ENCODE measurements around the gene TEKT1. TPM values are rescaled to one million over a fixed set of nuclear protein-coding genes. Genes with fewer than 3 reads are reported as not detected.
"Not testable (repeated sequence)": the region's sequence is repeated elsewhere in the genome, so short reads cannot be mapped to it uniquely, and the experiment has no call there.

TEKT1 gene
- total and polyA plus RNA-seq, 3 experiments from 2014 or later, result not detected

GRCh38 chr17:6843241-6843880 is 11.8 kb upstream of the TEKT1 start:
- ChIA-PET CTCF (interaction anchor here (0.8 to 3.0 kb wide), 16 partner anchors 8 to 867 kb away, joined by 3 to 16 read pairs (median 3); partner anchors contain the start of genes SLC16A13 and TEKT1), POLR2A (no interaction called here)
- Histone ChIP-seq H3K36me3 (ENCODE audit: insufficient read depth, low read length) (no peaks in the 10 kb centered on the region), H3K4me3 (ENCODE audit: low read length) (no peak overlapping the region), H3K9me3 (ENCODE audit: low read length) (no peaks in the 10 kb centered on the region), H3K27ac (ENCODE audit: low read depth, low read length) (no peak overlapping the region), H3K4me1 (ENCODE audit: insufficient read depth, low read length) (no peaks in the 10 kb centered on the region), H3K27me3 (ENCODE audit: insufficient read depth, low read length, poor library complexity, severe bottlenecking) (no peaks in the 10 kb centered on the region)
- Mint-ChIP-seq H3K9me3 (no peaks in the 10 kb centered on the region), H3K4me3 (no peak overlapping the region), H3K27me3 (peaks cover 30 to 61% of the 10 kb centered on the region in 2 donors), H3K4me1 (peaks cover 0 to 11% (median 3%) of the 10 kb centered on the region in 3 donors), H3K36me3 (no peaks in the 10 kb centered on the region), H3K27ac (no peak overlapping the region)
- DNase-seq, result peak in 2 of 5 donors; percentile 19 to 22

DNA sequence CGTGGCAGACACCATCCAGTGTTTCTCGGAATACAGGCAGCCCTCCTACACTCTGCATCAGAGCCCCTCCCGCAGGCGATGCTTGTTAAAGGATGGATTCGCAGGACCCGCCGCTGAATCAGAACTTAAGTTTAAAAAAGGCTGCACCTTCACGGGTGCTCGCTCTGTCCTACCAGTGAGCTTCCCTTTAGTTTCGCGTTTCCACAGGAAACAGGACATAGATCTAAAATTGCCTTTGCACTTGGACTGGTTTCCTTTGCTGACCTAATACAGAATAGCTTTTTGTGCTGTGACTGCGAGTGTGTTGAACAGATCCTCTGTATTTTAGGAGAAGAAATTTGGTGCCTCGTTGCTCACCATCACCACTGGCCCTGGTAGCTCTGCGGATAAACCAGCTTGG is 10.2 kb upstream of the TEKT1 start:
- H3K4me1 ChIP-seq (ENCODE audit: insufficient read depth, low read length); H3K27me3 ChIP-seq (ENCODE audit: insufficient read depth, low read length, poor library complexity, severe bottlenecking); H3K27ac Mint-ChIP-seq; H3K9me3 ChIP-seq (ENCODE audit: low read length); H3K9me3 Mint-ChIP-seq; POLR2A ChIA-PET; H3K36me3 Mint-ChIP-seq; H3K4me3 ChIP-seq (ENCODE audit: low read length); H3K4me3 Mint-ChIP-seq; H3K36me3 ChIP-seq (ENCODE audit: insufficient read depth, low read length); H3K27ac ChIP-seq (ENCODE audit: low read depth, low read length); DNase-seq: not testable (repeated sequence)
- H3K4me1 Mint-ChIP-seq, result peaks cover 0 to 11% (median 3%) of the 10 kb centered on the region in 3 donors
- H3K27me3 Mint-ChIP-seq, result peaks cover 33 to 63% of the 10 kb centered on the region in 2 donors
- CTCF ChIA-PET, result interaction anchor here (2.3 to 3.0 kb wide), 2 partner anchors 10 to 163 kb away, joined by 10 to 16 read pairs; partner anchors contain the start of gene TEKT1

GRCh38 chr17:6830383-6830986 is 1.0 kb downstream of the TEKT1 start:
- DNase-seq, result no peak
- Mint-ChIP-seq H3K4me1 (peaks cover 10 to 17% (median 17%) of the 10 kb centered on the region in 3 donors), H3K27ac (peak overlapping the region in 5 of 8 donors; percentile 16 to 94 (median 48)), H3K36me3 (no peaks in the 10 kb centered on the region), H3K9me3 (no peaks in the 10 kb centered on the region), H3K4me3 (no peak overlapping the region), H3K27me3 (peaks cover 47 to 69% of the 10 kb centered on the region in 2 donors)
- ChIA-PET CTCF (interaction anchor here (2.5 kb wide), 1 partner anchor 13 kb away, joined by 16 read pairs; no protein-coding TSS in a partner anchor), POLR2A (no interaction called here)
- H3K4me3 ChIP-seq (ENCODE audit: low read length), result no peak overlapping the region
- H3K9me3 ChIP-seq (ENCODE audit: low read length), result no peaks in the 10 kb centered on the region
- no peaks in the 10 kb centered on the region for H3K36me3 ChIP-seq (ENCODE audit: insufficient read depth, low read length)
- peaks cover 33% of the 10 kb centered on the region for H3K27me3 ChIP-seq (ENCODE audit: insufficient read depth, low read length, poor library complexity, severe bottlenecking)
- no peak overlapping the region for H3K27ac ChIP-seq (ENCODE audit: low read depth, low read length)
- H3K4me1 ChIP-seq (ENCODE audit: insufficient read depth, low read length), result peaks cover 8% of the 10 kb centered on the region

DNA sequence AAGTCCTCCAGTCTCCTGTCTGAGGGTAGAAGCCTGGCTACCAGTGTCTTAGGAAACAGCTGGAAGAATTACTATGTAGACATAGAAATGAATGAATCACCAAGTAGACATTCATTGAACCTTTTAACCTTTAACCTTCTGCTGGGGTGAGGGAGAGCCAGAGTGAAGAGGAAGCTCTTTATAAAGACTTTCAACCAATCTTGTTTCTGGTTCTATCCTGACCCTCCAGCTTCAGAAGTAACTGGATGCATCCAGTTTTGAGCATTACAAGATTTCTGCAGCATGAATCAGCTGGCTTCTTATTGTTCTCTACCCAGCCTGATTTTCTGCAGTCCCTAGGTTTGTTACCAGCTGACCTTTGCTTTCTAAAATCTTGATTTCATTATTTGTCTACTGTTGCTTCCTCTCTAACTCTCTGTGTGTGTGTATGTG is 8.5 kb downstream of the TEKT1 start:
- Histone ChIP-seq H3K4me3 (ENCODE audit: low read length) (no peak overlapping the region), H3K27me3 (ENCODE audit: insufficient read depth, low read length, poor library complexity, severe bottlenecking) (no peaks in the 10 kb centered on the region), H3K27ac (ENCODE audit: low read depth, low read length) (no peak overlapping the region), H3K36me3 (ENCODE audit: insufficient read depth, low read length) (no peaks in the 10 kb centered on the region), H3K4me1 (ENCODE audit: insufficient read depth, low read length) (no peaks in the 10 kb centered on the region), H3K9me3 (ENCODE audit: low read length) (no peaks in the 10 kb centered on the region)
- POLR2A ChIA-PET, result no interaction called here
- Mint-ChIP-seq H3K27me3 (peaks cover 13 to 31% of the 10 kb centered on the region in 2 donors), H3K9me3 (no peaks in the 10 kb centered on the region), H3K4me3 (no peak overlapping the region), H3K36me3 (peaks cover 0 to 2% (median 0%) of the 10 kb centered on the region in 3 donors), H3K4me1 (no peaks in the 10 kb centered on the region), H3K27ac (no peak overlapping the region)
- DNase-seq, result no peak
- CTCF ChIA-PET, result interaction anchor here (1.0 kb wide), 1 partner anchor 20 kb away, joined by 5 read pairs; no protein-coding TSS in a partner anchor

- Mint-ChIP-seq H3K27me3 (peaks cover 8 to 31% of the 10 kb centered on the region in 2 donors), H3K4me1 (no peaks in the 10 kb centered on the region), H3K4me3 (no peak overlapping the region), H3K27ac (no peak overlapping the region), H3K36me3 (peaks cover 0 to 2% (median 0%) of the 10 kb centered on the region in 3 donors), H3K9me3 (peaks cover 0 to 3% (median 0%) of the 10 kb centered on the region in 5 donors)
- no peak overlapping the region for H3K27ac ChIP-seq (ENCODE audit: low read depth, low read length)
- H3K27me3 ChIP-seq (ENCODE audit: insufficient read depth, low read length, poor library complexity, severe bottlenecking), result no peaks in the 10 kb centered on the region
- H3K9me3 ChIP-seq (ENCODE audit: low read length), result no peaks in the 10 kb centered on the region
- H3K4me1 ChIP-seq (ENCODE audit: insufficient read depth, low read length), result no peaks in the 10 kb centered on the region
- no peak overlapping the region for H3K4me3 ChIP-seq (ENCODE audit: low read length)
- POLR2A ChIA-PET, result interaction anchor here (0.6 kb wide), 1 partner anchor 95 kb away, joined by 5 read pairs; no protein-coding TSS in a partner anchor
- H3K36me3 ChIP-seq (ENCODE audit: insufficient read depth, low read length), result no peaks in the 10 kb centered on the region
- CTCF ChIA-PET, result no interaction called here
- no peak for DNase-seq
These were observed 12.6 kb downstream of the TEKT1 start for GRCh38 chr17:6818938-6819337.

GRCh38 chr17:6816368-6816767 is 15.2 kb downstream of the TEKT1 start:
- H3K4me3 ChIP-seq (ENCODE audit: low read length); H3K36me3 Mint-ChIP-seq; DNase-seq; H3K9me3 Mint-ChIP-seq; H3K4me1 ChIP-seq (ENCODE audit: insufficient read depth, low read length); H3K27ac ChIP-seq (ENCODE audit: low read depth, low read length); POLR2A ChIA-PET; H3K36me3 ChIP-seq (ENCODE audit: insufficient read depth, low read length); H3K4me1 Mint-ChIP-seq; H3K27ac Mint-ChIP-seq; H3K4me3 Mint-ChIP-seq; CTCF ChIA-PET; H3K9me3 ChIP-seq (ENCODE audit: low read length); H3K27me3 ChIP-seq (ENCODE audit: insufficient read depth, low read length, poor library complexity, severe bottlenecking): not testable (repeated sequence)
- H3K27me3 Mint-ChIP-seq, result peaks cover 8 to 48% of the 10 kb centered on the region in 2 donors

DNA sequence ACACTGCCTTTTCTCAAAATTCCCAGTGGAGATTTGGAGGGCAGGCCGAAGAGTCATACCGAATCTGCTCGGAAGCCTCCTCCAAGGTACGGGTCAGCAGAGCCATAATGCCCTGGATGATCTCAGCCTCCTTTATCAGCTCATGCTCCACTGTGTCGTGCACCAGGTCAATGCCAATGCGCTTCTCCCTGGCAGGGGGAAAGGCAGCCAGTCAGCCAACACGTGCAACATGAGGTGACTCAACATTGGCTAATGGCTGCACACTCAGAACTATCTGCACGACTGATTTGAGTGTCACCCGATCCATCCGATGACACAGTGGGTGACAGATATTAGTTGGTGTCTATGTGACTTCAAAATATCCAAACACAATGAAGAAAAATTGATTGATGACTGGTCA is 15.8 kb downstream of the TEKT1 start:
- H3K27me3 ChIP-seq (ENCODE audit: insufficient read depth, low read length, poor library complexity, severe bottlenecking), result no peaks in the 10 kb centered on the region
- H3K4me1 ChIP-seq (ENCODE audit: insufficient read depth, low read length), result no peaks in the 10 kb centered on the region
- no peak overlapping the region for H3K4me3 ChIP-seq (ENCODE audit: low read length)
- Mint-ChIP-seq H3K27me3 (peaks cover 6 to 52% of the 10 kb centered on the region in 2 donors), H3K27ac (no peak overlapping the region), H3K36me3 (no peaks in the 10 kb centered on the region), H3K4me1 (no peaks in the 10 kb centered on the region), H3K4me3 (no peak overlapping the region), H3K9me3 (peaks cover 0 to 5% (median 0%) of the 10 kb centered on the region in 5 donors)
- H3K27ac ChIP-seq (ENCODE audit: low read depth, low read length), result no peak overlapping the region
- no peak for DNase-seq
- ChIA-PET POLR2A (no interaction called here), CTCF (no interaction called here)
- H3K36me3 ChIP-seq (ENCODE audit: insufficient read depth, low read length), result no peaks in the 10 kb centered on the region
- H3K9me3 ChIP-seq (ENCODE audit: low read length), result no peaks in the 10 kb centered on the region

- no peak overlapping the region for H3K4me3 Mint-ChIP-seq
- Histone ChIP-seq H3K27me3 (ENCODE audit: insufficient read depth, low read length, poor library complexity, severe bottlenecking) (no peaks in the 10 kb centered on the region), H3K4me1 (ENCODE audit: insufficient read depth, low read length) (no peaks in the 10 kb centered on the region), H3K36me3 (ENCODE audit: insufficient read depth, low read length) (no peaks in the 10 kb centered on the region), H3K27ac (ENCODE audit: low read depth, low read length) (no peak overlapping the region), H3K9me3 (ENCODE audit: low read length) (no peaks in the 10 kb centered on the region), H3K4me3 (ENCODE audit: low read length) (no peak overlapping the region)
- DNase-seq, result no peak
- ChIA-PET POLR2A (no interaction called here), CTCF (no interaction called here)
- H3K9me3 Mint-ChIP-seq, result peaks cover 0 to 5% (median 0%) of the 10 kb centered on the region in 5 donors
- H3K4me1 Mint-ChIP-seq, result no peaks in the 10 kb centered on the region
- H3K27me3 Mint-ChIP-seq, result peaks cover 4 to 46% of the 10 kb centered on the region in 2 donors
- peaks cover 0 to 8% (median 0%) of the 10 kb centered on the region in 3 donors for H3K36me3 Mint-ChIP-seq
- H3K27ac Mint-ChIP-seq, result no peak overlapping the region
These were observed 19.2 kb downstream of the TEKT1 start for GRCh38 chr17:6812295-6812694.

All from CD8-positive, alpha-beta memory T cell (primary cell).